OCI-LY1 (cell line): ENCODE measurements around the gene SMIM43.

ENCODE experiments used
- H2AFZ ChIP-seq: fragments of 200-600 bp; sonication (generic), shearing (Covaris generic); 2 replicates; pipeline ENCODE4 v1.6.0; 2014; ENCODE audit warnings: antibody characterized with exemption, mild to moderate bottlenecking, low read length
- H3F3A ChIP-seq: fragments of 200-600 bp; sonication (generic), shearing (Covaris generic); 2 replicates; pipeline ENCODE4 v1.6.0; 2014; ENCODE audit warnings: mild to moderate bottlenecking, antibody characterized with exemption, low read length, moderate library complexity; ENCODE audit not compliant: insufficient read depth
- H3K27ac ChIP-seq: fragments of 200-600 bp; sonication (generic); 2 replicates; pipeline ENCODE4 v1.5.1; 2014; ENCODE audit warnings: low read length, mixed run types, mild to moderate bottlenecking, low read depth; ENCODE audit not compliant: poor library complexity, severe bottlenecking
- H3K27me3 ChIP-seq: fragments of 200-600 bp; sonication (generic); 2 replicates; pipeline ENCODE4 v1.6.0; 2014; ENCODE audit warnings: antibody characterized with exemption, mild to moderate bottlenecking, low read length, moderate library complexity; ENCODE audit not compliant: insufficient read depth
- H3K36me3 ChIP-seq: fragments of 200-600 bp; sonication (generic); 2 replicates; pipeline ENCODE4 v1.6.1; 2014; ENCODE audit warnings: mild to moderate bottlenecking, antibody characterized with exemption, low read length, moderate library complexity, mixed read lengths; ENCODE audit not compliant: insufficient read depth
- H3K4me1 ChIP-seq: fragments of 200-600 bp; sonication (generic); 2 replicates; pipeline ENCODE4 v1.5.1; 2014; ENCODE audit warnings: mild to moderate bottlenecking, low read length, moderate library complexity; ENCODE audit not compliant: insufficient read depth, severe bottlenecking
- H3K4me2 ChIP-seq: fragments of 200-600 bp; sonication (generic), shearing (Covaris generic); 2 replicates; pipeline ENCODE4 v1.6.1; 2014; ENCODE audit warnings: low read length
- H3K4me3 ChIP-seq: fragments of 200-600 bp; sonication (generic); 2 replicates; pipeline ENCODE4 v1.5.1; 2014; ENCODE audit warnings: low read length, low read depth, mild to moderate bottlenecking, mixed read lengths; ENCODE audit not compliant: poor library complexity, severe bottlenecking
- H3K79me2 ChIP-seq: fragments of 200-600 bp; shearing (Covaris generic); 2 replicates; pipeline ENCODE4 v1.6.1; 2016; ENCODE audit warnings: mixed run types, low read length, mixed read lengths; ENCODE audit not compliant: insufficient read depth
- H3K9ac ChIP-seq: fragments of 200-600 bp; sonication (generic), shearing (Covaris generic); 2 replicates; pipeline ENCODE4 v1.6.1; 2014; ENCODE audit warnings: mild to moderate bottlenecking, low read length, mixed read lengths
- H3K9me2 ChIP-seq: fragments of 200-600 bp; sonication (generic), shearing (Covaris generic); 2 replicates; pipeline ENCODE4 v1.6.1; 2014; ENCODE audit warnings: low read depth, mild to moderate bottlenecking, low read length, mixed read lengths
- H3K9me3 ChIP-seq: fragments of 200-600 bp; shearing (Covaris generic); 2 replicates; pipeline ENCODE4 v1.6.1; 2014; ENCODE audit warnings: low read length, mixed read lengths
- H4K20me1 ChIP-seq: fragments of 200-600 bp; sonication (generic), shearing (Covaris generic); 2 replicates; pipeline ENCODE4 v1.6.0; 2016; ENCODE audit warnings: mild to moderate bottlenecking, low read length; ENCODE audit not compliant: insufficient read depth
- CTCF ChIP-seq: fragments of 200-600 bp; sonication (generic), shearing (Covaris generic); IDR thresholded peaks from 2 replicates; pipeline ENCODE4 v1.5.1; 2017; ENCODE audit warnings: mild to moderate bottlenecking, antibody characterized with exemption, low read length, moderate library complexity, mixed read lengths
- EZH2 ChIP-seq: fragments of 200-600 bp; sonication (generic), shearing (Covaris generic); IDR thresholded peaks from 2 replicates; pipeline ENCODE4 v1.8.0; 2017; ENCODE audit warnings: borderline replicate concordance, mixed run types, mild to moderate bottlenecking, antibody characterized with exemption, low read length, moderate library complexity, mixed read lengths

SMIM43 gene

DNA sequence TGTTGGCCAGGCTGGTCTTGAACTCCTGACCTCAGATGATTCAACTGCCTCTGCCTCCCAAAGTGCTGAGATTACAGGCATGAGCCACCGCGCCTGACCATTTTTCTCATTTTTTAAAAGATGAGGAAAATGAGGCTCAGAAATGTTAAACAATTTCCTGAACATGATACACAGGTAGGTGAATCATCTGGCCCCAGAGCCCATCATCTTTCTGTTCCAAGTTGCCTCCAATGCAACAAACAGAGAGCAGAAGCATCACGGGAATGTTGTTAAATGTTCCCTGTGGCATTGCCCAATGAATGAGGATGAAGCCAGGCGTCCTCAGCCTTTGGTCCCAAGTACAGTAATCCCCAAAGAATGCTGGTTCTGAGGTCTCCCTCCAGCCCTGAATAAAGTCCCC lies 36.9 kb downstream of the SMIM43 start:
- Histone ChIP-seq H3K4me1 (no peaks in the 10 kb centered on the region), H3K4me2 (no peak overlapping the region), H3K9ac (no peak overlapping the region), H3K9me3 (no peaks in the 10 kb centered on the region), H3K27ac (no peak overlapping the region), H3K4me3 (no peak overlapping the region), H3K27me3 (no peaks in the 10 kb centered on the region), H2AFZ (no peak overlapping the region), H3F3A (no peaks in the 10 kb centered on the region), H3K36me3 (no peaks in the 10 kb centered on the region), H3K79me2 (no peaks in the 10 kb centered on the region), H4K20me1 (no peaks in the 10 kb centered on the region), H3K9me2 (no peaks in the 10 kb centered on the region)
- TF ChIP-seq CTCF: no peak
- TF ChIP-seq EZH2: no peak

GRCh38 chr4:121726642-121727268 lies 38.2 kb downstream of the SMIM43 start:
- H3K4me2 ChIP-seq: no peak overlapping the region
- H3F3A ChIP-seq: no peaks in the 10 kb centered on the region
- H3K9me3 ChIP-seq: no peaks in the 10 kb centered on the region
- H2AFZ ChIP-seq: no peak overlapping the region
- no peak overlapping the region for H3K4me3 ChIP-seq
- no peak overlapping the region for H3K9ac ChIP-seq
- H3K4me1 ChIP-seq: no peaks in the 10 kb centered on the region
- TF ChIP-seq CTCF (peak; percentile 69), EZH2 (no peak)
- no peaks in the 10 kb centered on the region for H3K27me3 ChIP-seq
- H3K36me3 ChIP-seq: no peaks in the 10 kb centered on the region
- no peaks in the 10 kb centered on the region for H3K9me2 ChIP-seq
- no peak overlapping the region for H3K27ac ChIP-seq
- H4K20me1 ChIP-seq: no peaks in the 10 kb centered on the region
- no peaks in the 10 kb centered on the region for H3K79me2 ChIP-seq

DNA sequence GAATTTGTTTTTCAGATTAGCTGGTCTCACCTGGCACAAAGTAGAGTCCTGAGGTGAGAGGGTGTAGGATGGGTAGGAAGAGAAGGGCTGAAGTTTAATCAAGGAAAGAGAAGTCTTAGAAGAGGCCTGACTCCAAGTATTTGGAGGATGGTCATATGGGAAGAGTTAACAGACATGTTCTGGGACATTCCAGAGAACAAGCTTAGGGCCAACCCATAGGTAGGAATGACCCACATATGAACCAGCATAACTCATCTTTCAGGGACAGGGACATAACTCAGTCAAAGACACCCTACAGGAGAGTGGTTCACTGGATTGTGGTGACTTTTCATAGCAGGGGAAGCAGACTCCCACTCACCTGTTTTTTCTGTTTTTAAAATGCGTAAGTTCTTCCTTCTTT lies 40.3 kb downstream of the SMIM43 start:
- Histone ChIP-seq H3K9me2 (no peaks in the 10 kb centered on the region), H3K9ac (no peak overlapping the region), H3K79me2 (no peaks in the 10 kb centered on the region), H3K4me3 (no peak overlapping the region), H3K4me1 (no peaks in the 10 kb centered on the region), H3K9me3 (no peaks in the 10 kb centered on the region), H3K4me2 (no peak overlapping the region), H3K27ac (no peak overlapping the region), H4K20me1 (no peaks in the 10 kb centered on the region), H3F3A (no peaks in the 10 kb centered on the region), H3K36me3 (no peaks in the 10 kb centered on the region), H3K27me3 (no peaks in the 10 kb centered on the region), H2AFZ (no peak overlapping the region)
- no peak for TF ChIP-seq EZH2
- TF ChIP-seq CTCF: no peak
